ENCODE results near the gene APEX2. TPM values are rescaled to one million over a fixed set of nuclear protein-coding genes. Genes with fewer than 3 reads are reported as not detected.

APEX2 gene, protein sequence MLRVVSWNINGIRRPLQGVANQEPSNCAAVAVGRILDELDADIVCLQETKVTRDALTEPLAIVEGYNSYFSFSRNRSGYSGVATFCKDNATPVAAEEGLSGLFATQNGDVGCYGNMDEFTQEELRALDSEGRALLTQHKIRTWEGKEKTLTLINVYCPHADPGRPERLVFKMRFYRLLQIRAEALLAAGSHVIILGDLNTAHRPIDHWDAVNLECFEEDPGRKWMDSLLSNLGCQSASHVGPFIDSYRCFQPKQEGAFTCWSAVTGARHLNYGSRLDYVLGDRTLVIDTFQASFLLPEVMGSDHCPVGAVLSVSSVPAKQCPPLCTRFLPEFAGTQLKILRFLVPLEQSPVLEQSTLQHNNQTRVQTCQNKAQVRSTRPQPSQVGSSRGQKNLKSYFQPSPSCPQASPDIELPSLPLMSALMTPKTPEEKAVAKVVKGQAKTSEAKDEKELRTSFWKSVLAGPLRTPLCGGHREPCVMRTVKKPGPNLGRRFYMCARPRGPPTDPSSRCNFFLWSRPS
- total RNA-seq, result 5.4 and 7.5 TPM in 2 replicates

DNA sequence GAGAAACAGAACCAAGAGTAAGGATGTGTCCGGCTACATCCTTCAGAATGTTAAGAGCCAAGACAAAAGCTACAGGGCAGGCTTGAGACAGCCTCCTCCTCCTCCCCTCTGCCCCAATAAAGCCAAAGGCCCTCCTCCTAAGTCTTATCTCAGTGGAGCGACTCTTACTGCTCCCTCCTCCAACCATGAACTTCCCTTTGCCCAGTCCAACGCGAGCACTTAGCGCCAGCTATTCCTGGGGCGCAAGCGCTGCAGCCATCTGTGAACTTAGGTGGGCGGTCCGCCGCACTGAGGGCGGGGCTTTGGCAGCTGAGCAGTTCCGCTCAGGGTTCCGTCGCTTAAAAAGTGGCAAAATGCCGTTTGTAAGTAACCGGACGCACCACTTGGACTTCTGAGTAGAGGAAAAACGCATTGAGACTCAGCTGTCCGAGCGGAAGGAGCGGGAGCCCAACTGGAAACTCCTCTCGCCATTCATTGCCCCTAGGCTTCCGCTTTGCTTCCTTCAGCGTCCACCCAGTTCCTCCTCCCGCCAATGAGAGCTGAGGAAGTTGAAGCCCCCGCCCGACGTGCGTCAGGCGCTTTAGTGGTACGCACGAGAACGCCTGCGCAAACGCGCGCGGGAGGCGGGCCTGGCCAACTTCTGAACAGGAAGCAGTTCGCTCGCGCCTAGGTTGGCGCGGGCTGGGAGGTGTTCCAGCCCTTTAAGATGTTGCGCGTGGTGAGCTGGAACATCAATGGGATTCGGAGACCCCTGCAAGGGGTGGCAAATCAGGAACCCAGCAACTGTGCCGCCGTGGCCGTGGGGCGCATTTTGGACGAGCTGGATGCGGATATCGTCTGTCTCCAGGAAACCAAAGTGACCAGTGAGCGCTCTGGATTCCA, at the start of gene APEX2:
Gene APEX2, plus strand, starts transcription at position 647 of the 882 bp plus-strand sequence. Its CDS starts 60 bp downstream, at position 707.

DNA sequence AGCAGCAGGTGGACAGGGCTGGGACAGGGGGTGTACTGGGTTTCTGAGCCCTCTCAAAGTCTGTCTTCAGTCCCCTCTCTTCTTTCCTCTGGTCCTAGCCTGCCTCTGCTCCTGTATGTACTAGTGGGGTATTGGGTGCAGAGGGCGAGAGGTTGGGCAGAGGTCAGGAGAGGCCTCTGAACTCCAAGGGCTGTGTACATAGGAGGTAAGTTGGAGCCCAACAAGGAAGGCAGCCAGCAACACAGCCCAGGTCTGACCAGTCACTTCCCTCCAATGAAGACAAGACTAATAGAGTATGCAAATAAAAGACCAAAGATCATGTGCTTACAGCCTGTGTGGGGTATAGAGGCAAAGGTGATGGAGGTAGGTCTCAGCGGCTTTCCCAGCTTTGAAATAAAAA, 6.1 kb upstream of the APEX2 start, which contains the start of gene PFKFB1:
Gene PFKFB1, minus strand, starts transcription at position 90 of the 400 bp plus-strand sequence. CDS start 181 bp downstream, outside the sequence.

DNA sequence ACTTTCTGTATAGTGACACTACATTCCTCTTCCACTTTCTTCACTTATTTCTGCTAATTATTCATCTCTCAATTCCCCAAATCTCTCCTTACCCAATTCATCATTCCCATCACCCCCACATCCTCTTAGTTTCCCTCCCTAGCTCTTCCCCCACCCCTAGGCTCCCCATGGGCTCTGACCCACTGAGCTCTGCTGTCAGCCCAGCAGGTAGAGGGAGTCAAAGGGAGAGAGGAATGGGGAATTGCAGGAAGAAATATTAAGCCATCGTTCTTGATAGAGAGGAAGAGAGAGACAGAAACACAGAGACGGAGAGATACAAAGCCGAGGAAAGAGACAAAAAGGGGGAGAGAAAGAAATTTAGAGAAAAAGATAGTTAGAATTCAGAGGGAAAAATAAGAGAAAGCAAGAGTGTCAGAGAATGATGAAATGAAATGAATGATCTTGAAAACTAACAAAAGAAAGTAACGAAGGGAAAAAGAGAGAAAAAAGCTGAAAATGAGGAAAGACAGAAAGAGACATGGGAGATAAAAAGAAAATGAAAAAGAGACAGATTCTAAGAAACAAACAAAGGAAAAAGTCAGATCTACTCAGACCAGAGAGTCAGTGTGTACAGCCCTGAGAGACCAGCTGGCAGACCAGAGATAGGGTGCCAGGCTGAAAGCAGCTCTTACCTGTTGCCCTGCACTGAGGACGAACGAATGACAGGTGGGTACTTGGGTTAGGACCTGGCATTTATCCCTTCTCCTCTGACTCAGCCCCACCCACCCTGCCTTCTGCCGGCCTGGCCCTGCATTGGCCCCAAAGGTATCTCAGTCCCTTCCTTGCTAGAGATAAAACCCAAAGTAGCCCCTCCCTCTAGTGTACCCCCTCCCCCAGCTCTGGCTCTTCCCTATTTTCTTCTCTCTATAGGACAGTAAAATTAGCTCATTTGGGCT, 30.4 kb downstream of the APEX2 start, which contains the start of gene ALAS2:
Gene ALAS2, minus strand, starts transcription at position 707 of the 935 bp plus-strand sequence. CDS start 4,977 bp downstream, outside the sequence.

Other genes starting within 250 kb of the APEX2 start
- gene ITIH6, start 202.1 kb upstream of the APEX2 start, total RNA-seq, result under 0.01 TPM in 2 replicates
- 188 and 203 TPM in 2 replicates for gene MAGED2, start 192.6 kb upstream of the APEX2 start, total RNA-seq
- 20.0 and 21.3 TPM in 2 replicates for gene TRO, start 79.5 kb upstream of the APEX2 start, total RNA-seq
- gene PFKFB1, start 6.2 kb upstream of the APEX2 start, total RNA-seq, result 0.13 TPM in 1 of 2 replicates, not detected in the other
- gene ALAS2, start 30.6 kb downstream of the APEX2 start, total RNA-seq, result not detected in 2 replicates
- gene PAGE2B, start 74.7 kb downstream of the APEX2 start, total RNA-seq, result not detected in 2 replicates
- gene PAGE2, start 88.7 kb downstream of the APEX2 start, total RNA-seq, result not detected in 2 replicates
- not detected in 2 replicates for gene PAGE5, start 220.0 kb downstream of the APEX2 start, total RNA-seq